Loucy (cell line): Measurements from ENCODE around the gene TBCD.

Experiments used
- H2AFZ ChIP-seq: fragments of 200-600 bp; sonication (generic); 2 replicates; pipeline ENCODE4 v1.6.0; 2016; ENCODE audit warnings: antibody characterized with exemption, mild to moderate bottlenecking, low read length, moderate library complexity
- H3F3A ChIP-seq: fragments of 200-600 bp; 2 replicates; pipeline ENCODE4 v1.6.0; 2016; ENCODE audit warnings: antibody characterized with exemption, low read depth, mild to moderate bottlenecking
- H3K27me3 ChIP-seq: fragments of 200-600 bp; sonication (generic); 2 replicates; pipeline ENCODE4 v1.6.1; 2014; ENCODE audit warnings: low read length, mild to moderate bottlenecking; ENCODE audit not compliant: insufficient read depth, poor library complexity, severe bottlenecking
- H3K36me3 ChIP-seq: fragments of 200-600 bp; sonication (generic); 2 replicates; pipeline ENCODE4 v1.6.1; 2016; ENCODE audit warnings: low read length; ENCODE audit not compliant: insufficient read depth
- H3K4me1 ChIP-seq: fragments of 200-600 bp; sonication (generic); 2 replicates; pipeline ENCODE4 v1.5.1; 2014; ENCODE audit warnings: low read length, mild to moderate bottlenecking; ENCODE audit not compliant: insufficient read depth, poor library complexity, severe bottlenecking
- H3K4me2 ChIP-seq: fragments of 200-600 bp; sonication (generic); 2 replicates; pipeline ENCODE4 v1.6.0; 2014; ENCODE audit warnings: antibody characterized with exemption, low read length, low read depth, mild to moderate bottlenecking; ENCODE audit not compliant: poor library complexity, severe bottlenecking
- H3K4me3 ChIP-seq: fragments of 200-600 bp; sonication (generic); 2 replicates; pipeline ENCODE4 v1.5.1; 2014; ENCODE audit warnings: low read length, mild to moderate bottlenecking, mixed read lengths; ENCODE audit not compliant: poor library complexity, severe bottlenecking
- H3K79me2 ChIP-seq: fragments of 200-600 bp; sonication (generic); 2 replicates; pipeline ENCODE4 v1.6.1; 2014; ENCODE audit warnings: low read length; ENCODE audit not compliant: insufficient read depth
- H3K9ac ChIP-seq: fragments of 200-600 bp; sonication (generic); 2 replicates; pipeline ENCODE4 v1.6.0; 2014; ENCODE audit warnings: mild to moderate bottlenecking, low read depth, low read length, moderate library complexity; ENCODE audit not compliant: poor library complexity, severe bottlenecking
- H3K9me2 ChIP-seq: fragments of 200-600 bp; sonication (generic); replicated peaks from 2 replicates; pipeline ENCODE4 v1.6.1; 2016; ENCODE audit warnings: low read depth, low read length, mixed read lengths
- H3K9me3 ChIP-seq: fragments of 200-600 bp; sonication (generic); 2 replicates; pipeline ENCODE4 v1.6.1; 2014; ENCODE audit warnings: mild to moderate bottlenecking, antibody characterized with exemption, low read length, low read depth; ENCODE audit not compliant: insufficient read depth
- H4K20me1 ChIP-seq: fragments of 200-600 bp; sonication (generic); 2 replicates; pipeline ENCODE4 v1.6.0; 2014; ENCODE audit warnings: antibody characterized with exemption, low read length, mild to moderate bottlenecking; ENCODE audit not compliant: insufficient read depth, poor library complexity, severe bottlenecking
- CTCF ChIP-seq: fragments of 200-600 bp; sonication (generic); conservative IDR thresholded peaks from 2 replicates; pipeline ENCODE4 v1.5.1; 2014; ENCODE audit warnings: mild to moderate bottlenecking, antibody characterized with exemption, low read length
- EZH2phosphoT487 ChIP-seq: fragments of 200-600 bp; IDR thresholded peaks from 2 replicates; pipeline ENCODE4 v1.6.1; 2018; ENCODE audit warnings: antibody characterized with exemption, mild to moderate bottlenecking, moderate library complexity, borderline replicate concordance

TBCD gene

GRCh38 chr17:82808006-82808405 is 56.1 kb downstream of the TBCD start:
- Histone ChIP-seq H3K79me2 (peaks cover 21% of the 10 kb centered on the region; the same call in 1 of the 2 replicates), H3K27me3 (no peaks in the 10 kb centered on the region), H3K9me2 (no peaks in the 10 kb centered on the region), H3K4me3 (no peak overlapping the region), H3K4me1 (no peaks in the 10 kb centered on the region), H3K9me3 (no peaks in the 10 kb centered on the region), H3K4me2 (no peak overlapping the region), H3K36me3 (peaks cover 69% of the 10 kb centered on the region; the same call in 1 of the 2 replicates), H3K9ac (no peak overlapping the region), H2AFZ (no peak overlapping the region), H3F3A (no peaks in the 10 kb centered on the region), H4K20me1 (peaks cover 4% of the 10 kb centered on the region)
- no peak for TF ChIP-seq EZH2phosphoT487

- peaks cover 76% of the 10 kb centered on the region; the same call in 1 of the 2 replicates for H3K36me3 ChIP-seq
- no peak overlapping the region for H2AFZ ChIP-seq
- H3K4me1 ChIP-seq, result no peaks in the 10 kb centered on the region
- no peak overlapping the region for H3K4me3 ChIP-seq
- H3K27me3 ChIP-seq, result no peaks in the 10 kb centered on the region
- no peaks in the 10 kb centered on the region for H3K9me2 ChIP-seq
- H3K9me3 ChIP-seq, result no peaks in the 10 kb centered on the region
- no peak for TF ChIP-seq CTCF
- TF ChIP-seq EZH2phosphoT487, result no peak
- H3K9ac ChIP-seq, result no peak overlapping the region
- H3F3A ChIP-seq, result no peaks in the 10 kb centered on the region
- no peaks in the 10 kb centered on the region for H4K20me1 ChIP-seq
- H3K79me2 ChIP-seq, result peaks cover 11% of the 10 kb centered on the region; the same call in 1 of the 2 replicates
- H3K4me2 ChIP-seq, result no peak overlapping the region
Measured at GRCh38 chr17:82808921-82809905, 57.3 kb downstream of the TBCD start.

- Histone ChIP-seq H3K4me3 (no peak overlapping the region), H3K9me3 (no peaks in the 10 kb centered on the region), H3K79me2 (no peaks in the 10 kb centered on the region), H2AFZ (no peak overlapping the region), H3K4me1 (peaks cover 9% of the 10 kb centered on the region), H4K20me1 (no peaks in the 10 kb centered on the region), H3F3A (no peaks in the 10 kb centered on the region), H3K27me3 (no peaks in the 10 kb centered on the region), H3K36me3 (peaks cover 75% of the 10 kb centered on the region; the same call in 1 of the 2 replicates), H3K9me2 (no peaks in the 10 kb centered on the region), H3K9ac (no peak overlapping the region), H3K4me2 (no peak overlapping the region)
- TF ChIP-seq EZH2phosphoT487 (no peak), CTCF (no peak)
Measured at GRCh38 chr17:82810644-82811430, 59.0 kb downstream of the TBCD start.
